A549 (cell line): ENCODE measurements around the gene ZCCHC24.

Experiments
- CEBPB ChIP-seq, 2 experiments: fragments of >200 bp in 1 of 2; sonication (Bioruptor Twin) in 1 of 2; formaldehyde crosslinking in 1 of 2; IDR thresholded peaks; 2 replicates each; pipeline ENCODE4 v1.6.1; 2012 to 2016
- CHD2 ChIP-seq: fragments of 150-350 bp; IDR thresholded peaks from 2 replicates; pipeline ENCODE4 v1.6.1; 2014; ENCODE audit warnings: low read length; ENCODE audit not compliant: partially characterized antibody
- EP300 ChIP-seq, 2 experiments: fragments of >200 bp; sonication (Bioruptor Twin); formaldehyde crosslinking; IDR thresholded peaks; 2 replicates in 1 of 2; 3 replicates in 1 of 2; pipeline ENCODE4 v1.6.1; 2016 to 2017
- MAX ChIP-seq: IDR thresholded peaks from 2 replicates; pipeline ENCODE4 v1.6.1; 2012
- RAD21 ChIP-seq, 2 experiments: fragments of >200 bp in 1 of 2; sonication (Bioruptor Twin) in 1 of 2; formaldehyde crosslinking in 1 of 2; IDR thresholded peaks in 1 of 2; conservative IDR thresholded peaks in 1 of 2; 2 replicates in 1 of 2; 3 replicates in 1 of 2; pipeline ENCODE4 v1.6.1; 2012 to 2018; ENCODE audit warnings: inconsistent platforms in 1 of 2
- RARB ChIP-seq: fragments of 250-450 bp; sonication (Bioruptor Pico); IDR thresholded peaks from 2 replicates; pipeline ENCODE4 v1.8.0; 2021; ENCODE audit warnings: mild to moderate bottlenecking, moderate library complexity
- RFX5 ChIP-seq: fragments of 450-650 bp; IDR thresholded peaks from 2 replicates; pipeline ENCODE4 v1.7.1; 2014; ENCODE audit warnings: antibody characterized with exemption, mild to moderate bottlenecking, moderate library complexity
- TF ChIP-seq, protein P1 (sequence below): fragments of >200 bp; sonication (Bioruptor Twin); formaldehyde crosslinking; IDR thresholded peaks from 3 replicates; pipeline ENCODE4 v1.5.1; 2016
- TF ChIP-seq, protein P2 (sequence below): fragments of 200-600 bp; sonication (generic); IDR thresholded peaks from 2 replicates; pipeline ENCODE4 v1.6.1; 2016; ENCODE audit warnings: antibody characterized with exemption, mild to moderate bottlenecking, moderate library complexity
- TF ChIP-seq, protein P3 (sequence below): fragments of 450-650 bp; IDR thresholded peaks from 2 replicates; pipeline ENCODE4 v1.6.1; 2014; ENCODE audit warnings: antibody characterized with exemption

DNA sequence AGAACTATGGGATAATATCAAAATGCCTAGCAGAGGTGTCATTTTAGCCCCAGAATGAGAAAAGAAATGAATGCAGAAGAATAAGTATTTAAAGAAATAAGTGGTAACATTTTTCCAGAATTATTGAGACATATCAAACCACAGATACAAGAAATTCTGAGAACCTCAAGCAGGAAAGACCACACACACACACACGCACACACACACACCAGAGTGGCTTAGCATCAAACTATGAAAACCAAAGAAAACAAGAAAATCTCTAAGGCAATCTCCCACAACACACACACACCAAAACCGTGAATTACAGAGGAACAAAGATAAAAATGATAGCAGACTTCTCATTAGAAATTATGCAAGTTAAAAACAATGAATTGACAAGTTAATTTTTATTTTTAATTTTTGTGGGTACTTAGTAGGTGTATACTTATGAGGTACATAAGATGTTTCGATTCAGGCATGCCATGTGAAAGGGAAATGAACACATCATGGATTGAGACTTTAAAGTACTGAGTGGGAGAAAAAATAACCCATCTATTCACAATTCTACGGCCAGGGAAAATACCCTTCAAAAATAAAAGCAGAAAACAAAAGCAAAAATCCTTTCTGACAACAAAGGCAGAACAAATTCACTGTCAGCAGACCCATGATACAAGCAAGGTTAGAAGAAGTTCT is 83.6 kb downstream of the ZCCHC24 start:
- TF ChIP-seq MAX (no peak), RAD21 (conservative IDR thresholded peaks at IDR 0.05 in 1 of 2, IDR thresholded peaks at IDR 0.05 in 1 of 2) (no peak), RARB (CRISPR knock-in tag) (no peak), RFX5 (no peak), CEBPB (IDR thresholded peaks at IDR 0.05) (no peak), CHD2 (no peak), EP300 (IDR thresholded peaks at IDR 0.05) (no peak)
- TF ChIP-seq, protein P1, sequence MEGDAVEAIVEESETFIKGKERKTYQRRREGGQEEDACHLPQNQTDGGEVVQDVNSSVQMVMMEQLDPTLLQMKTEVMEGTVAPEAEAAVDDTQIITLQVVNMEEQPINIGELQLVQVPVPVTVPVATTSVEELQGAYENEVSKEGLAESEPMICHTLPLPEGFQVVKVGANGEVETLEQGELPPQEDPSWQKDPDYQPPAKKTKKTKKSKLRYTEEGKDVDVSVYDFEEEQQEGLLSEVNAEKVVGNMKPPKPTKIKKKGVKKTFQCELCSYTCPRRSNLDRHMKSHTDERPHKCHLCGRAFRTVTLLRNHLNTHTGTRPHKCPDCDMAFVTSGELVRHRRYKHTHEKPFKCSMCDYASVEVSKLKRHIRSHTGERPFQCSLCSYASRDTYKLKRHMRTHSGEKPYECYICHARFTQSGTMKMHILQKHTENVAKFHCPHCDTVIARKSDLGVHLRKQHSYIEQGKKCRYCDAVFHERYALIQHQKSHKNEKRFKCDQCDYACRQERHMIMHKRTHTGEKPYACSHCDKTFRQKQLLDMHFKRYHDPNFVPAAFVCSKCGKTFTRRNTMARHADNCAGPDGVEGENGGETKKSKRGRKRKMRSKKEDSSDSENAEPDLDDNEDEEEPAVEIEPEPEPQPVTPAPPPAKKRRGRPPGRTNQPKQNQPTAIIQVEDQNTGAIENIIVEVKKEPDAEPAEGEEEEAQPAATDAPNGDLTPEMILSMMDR, result no peak
- TF ChIP-seq, protein P2, sequence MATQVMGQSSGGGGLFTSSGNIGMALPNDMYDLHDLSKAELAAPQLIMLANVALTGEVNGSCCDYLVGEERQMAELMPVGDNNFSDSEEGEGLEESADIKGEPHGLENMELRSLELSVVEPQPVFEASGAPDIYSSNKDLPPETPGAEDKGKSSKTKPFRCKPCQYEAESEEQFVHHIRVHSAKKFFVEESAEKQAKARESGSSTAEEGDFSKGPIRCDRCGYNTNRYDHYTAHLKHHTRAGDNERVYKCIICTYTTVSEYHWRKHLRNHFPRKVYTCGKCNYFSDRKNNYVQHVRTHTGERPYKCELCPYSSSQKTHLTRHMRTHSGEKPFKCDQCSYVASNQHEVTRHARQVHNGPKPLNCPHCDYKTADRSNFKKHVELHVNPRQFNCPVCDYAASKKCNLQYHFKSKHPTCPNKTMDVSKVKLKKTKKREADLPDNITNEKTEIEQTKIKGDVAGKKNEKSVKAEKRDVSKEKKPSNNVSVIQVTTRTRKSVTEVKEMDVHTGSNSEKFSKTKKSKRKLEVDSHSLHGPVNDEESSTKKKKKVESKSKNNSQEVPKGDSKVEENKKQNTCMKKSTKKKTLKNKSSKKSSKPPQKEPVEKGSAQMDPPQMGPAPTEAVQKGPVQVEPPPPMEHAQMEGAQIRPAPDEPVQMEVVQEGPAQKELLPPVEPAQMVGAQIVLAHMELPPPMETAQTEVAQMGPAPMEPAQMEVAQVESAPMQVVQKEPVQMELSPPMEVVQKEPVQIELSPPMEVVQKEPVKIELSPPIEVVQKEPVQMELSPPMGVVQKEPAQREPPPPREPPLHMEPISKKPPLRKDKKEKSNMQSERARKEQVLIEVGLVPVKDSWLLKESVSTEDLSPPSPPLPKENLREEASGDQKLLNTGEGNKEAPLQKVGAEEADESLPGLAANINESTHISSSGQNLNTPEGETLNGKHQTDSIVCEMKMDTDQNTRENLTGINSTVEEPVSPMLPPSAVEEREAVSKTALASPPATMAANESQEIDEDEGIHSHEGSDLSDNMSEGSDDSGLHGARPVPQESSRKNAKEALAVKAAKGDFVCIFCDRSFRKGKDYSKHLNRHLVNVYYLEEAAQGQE, result no peak
- TF ChIP-seq, protein P3, sequence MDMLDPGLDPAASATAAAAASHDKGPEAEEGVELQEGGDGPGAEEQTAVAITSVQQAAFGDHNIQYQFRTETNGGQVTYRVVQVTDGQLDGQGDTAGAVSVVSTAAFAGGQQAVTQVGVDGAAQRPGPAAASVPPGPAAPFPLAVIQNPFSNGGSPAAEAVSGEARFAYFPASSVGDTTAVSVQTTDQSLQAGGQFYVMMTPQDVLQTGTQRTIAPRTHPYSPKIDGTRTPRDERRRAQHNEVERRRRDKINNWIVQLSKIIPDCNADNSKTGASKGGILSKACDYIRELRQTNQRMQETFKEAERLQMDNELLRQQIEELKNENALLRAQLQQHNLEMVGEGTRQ, result no peak
